NCI-H345 treated with DMSO at 0.1 percent for 48 hours (cell line): ENCODE measurements around the gene PRRG2.
A peak's percentile ranks its signal among the peaks of the same experiment; 100 is the strongest.

Experiments used
- DNase-seq: peaks from one replicate; lab custom pipeline; 2025; ENCODE audit not compliant: unreplicated experiment; lab: John Stamatoyannopoulos, UW

The PRRG2 gene

DNA sequence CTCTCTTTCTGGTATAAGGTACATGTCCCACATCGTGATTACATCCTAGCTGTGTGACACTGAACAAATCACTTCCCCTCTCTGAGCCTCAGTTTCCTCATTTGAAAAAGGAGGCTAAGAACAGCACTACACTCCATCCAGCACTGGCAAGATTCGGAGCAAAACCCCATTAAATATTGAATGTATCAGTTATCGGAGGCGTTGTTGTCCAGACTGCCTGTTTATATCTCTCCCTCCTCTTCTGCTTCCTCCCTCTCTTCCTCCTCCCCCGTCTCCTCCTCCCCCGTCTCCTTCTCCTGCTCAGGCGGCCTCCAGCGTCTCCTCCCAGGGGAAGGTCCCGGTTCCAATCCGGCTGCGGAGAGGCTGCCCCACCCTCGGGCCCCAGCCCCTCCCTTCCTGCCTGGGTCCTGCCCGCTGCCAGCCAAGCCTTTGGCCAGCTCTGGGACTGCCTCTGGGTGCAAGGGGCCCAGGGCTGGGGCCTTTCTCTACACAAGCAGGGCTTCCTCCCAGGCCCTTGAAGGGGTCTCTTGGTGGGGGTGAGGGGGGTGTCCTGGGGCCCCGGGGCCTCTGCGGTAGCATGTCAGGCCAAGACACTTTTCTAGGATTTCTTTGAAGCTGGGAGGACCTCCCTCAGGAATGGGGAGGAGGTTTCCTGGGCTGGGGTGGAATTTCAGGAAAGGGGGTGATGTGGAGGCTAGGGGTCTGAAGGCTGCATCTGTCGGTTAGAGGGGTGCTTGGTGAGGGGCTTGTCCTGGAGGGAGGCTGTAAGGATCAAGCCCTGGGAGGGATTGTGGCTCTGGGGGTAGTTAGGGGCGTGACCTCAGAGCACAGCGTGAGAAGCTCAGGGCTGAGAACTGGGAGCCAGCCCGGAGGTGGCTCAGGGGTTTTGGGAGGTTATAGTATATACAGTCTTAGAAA, 57.0 kb downstream of the PRRG2 start:
- no peak for DNase-seq

DNA sequence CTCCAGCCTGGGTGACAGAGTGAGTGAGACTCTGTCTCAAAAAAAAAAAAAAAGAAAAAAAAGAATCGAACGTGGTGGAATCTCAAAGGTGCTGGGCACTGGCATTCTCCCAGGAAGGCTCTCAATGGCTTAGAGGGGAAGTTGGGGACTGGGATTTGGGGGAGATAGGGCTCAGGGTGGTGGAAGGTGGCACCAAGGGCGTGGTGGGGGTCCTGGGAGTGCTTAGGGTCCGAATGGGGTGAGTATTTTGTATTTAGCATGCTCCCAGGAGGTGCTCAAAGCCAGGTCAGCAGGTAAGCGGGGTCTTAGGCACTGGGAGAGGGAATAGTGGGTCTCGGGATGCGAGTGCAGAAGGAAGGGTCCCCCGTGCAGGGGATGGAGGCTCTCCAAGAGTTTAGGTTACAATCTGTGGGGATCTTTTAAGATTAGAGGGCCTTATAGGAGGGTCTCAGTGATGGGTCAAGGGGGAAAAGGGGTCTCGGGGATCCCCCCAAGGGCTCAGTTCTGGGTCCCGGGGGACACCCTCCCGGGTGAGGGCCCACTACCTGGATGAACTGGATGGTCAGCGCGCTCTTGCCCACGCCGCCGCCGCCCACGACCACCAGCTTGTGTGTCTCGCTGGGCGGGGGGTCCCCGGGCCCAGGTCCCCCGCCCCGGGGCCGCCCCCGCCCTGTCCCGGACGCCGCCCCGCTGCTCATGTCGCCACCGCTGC, 58.4 kb downstream of the PRRG2 start:
- no peak for DNase-seq

DNA sequence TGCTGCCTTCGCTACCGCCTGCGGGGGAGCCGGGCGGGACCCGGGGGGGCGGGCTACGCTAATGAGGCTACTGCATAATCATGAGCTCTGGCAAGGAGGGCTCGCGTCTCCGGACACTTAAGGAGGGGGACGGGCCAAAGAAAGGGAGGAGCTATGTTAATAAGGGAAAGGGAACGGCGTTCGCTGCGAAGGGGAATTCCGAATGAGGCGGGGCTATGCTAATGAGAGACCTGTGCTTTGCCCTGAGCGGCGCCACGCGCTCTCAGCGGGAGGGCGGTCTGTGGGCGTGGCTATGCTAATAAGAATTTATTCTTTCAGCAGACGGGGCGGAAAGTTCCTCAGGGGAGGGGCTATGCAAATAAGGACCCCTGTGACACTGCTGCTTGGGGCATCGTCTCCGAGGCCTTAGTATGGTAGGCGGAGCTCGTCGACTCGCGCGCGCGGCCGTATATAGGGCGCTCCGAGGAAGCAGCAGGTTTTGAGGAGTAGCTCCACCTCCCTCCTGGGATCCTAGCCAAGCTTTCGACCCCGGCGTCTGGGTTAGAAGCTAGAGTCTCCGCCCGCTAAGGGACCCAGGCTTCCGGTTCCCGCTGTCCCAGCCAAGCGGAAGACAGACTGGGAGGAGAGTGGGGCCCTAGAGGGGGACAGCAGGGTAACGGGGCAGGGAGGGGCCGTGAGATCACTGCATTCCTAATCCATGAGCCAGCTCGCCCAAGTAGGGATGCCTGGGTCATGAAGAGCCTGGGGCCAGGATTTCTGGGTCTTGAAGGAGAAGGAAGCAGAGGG, 59.2 kb downstream of the PRRG2 start, which contains the start of gene RRAS:
RRAS (minus strand) TSS at position 31 of the 786 bp plus-strand sequence. CDS start 45 bp downstream, outside the sequence.
- DNase-seq: peak; percentile 78
